Measurements from ENCODE around the gene USP17L11. TPM values are rescaled to one million over a fixed set of nuclear protein-coding genes. Genes with fewer than 3 reads are reported as not detected.
"Not testable (repeated sequence)": the region's sequence is repeated elsewhere in the genome, so short reads cannot be mapped to it uniquely, and the experiment has no call there.

USP17L11 gene
- total RNA-seq, 4 donors from 2014 or later, result not detected

GRCh38 chr4:9247953-9248680 is 32.9 kb downstream of the USP17L11 start, which contains the start of gene USP17L18:
USP17L18 (plus strand) TSS chr4:9248630; CDS start chr4:9248630, 0 bp downstream.
- 81% methylated on average over 11 of the region's 26 CpGs for WGBS
- H3K27ac ChIP-seq (replicated peaks in 1 of 4); H3K4me3 ChIP-seq; H3K27me3 ChIP-seq; intact Hi-C loops (cut with DNase I); H3K4me1 ChIP-seq; H3K36me3 ChIP-seq; H3K9me3 ChIP-seq: not testable (repeated sequence)
- peak; percentile 92 for DNase-seq (ENCODE audit: extremely low spot score)

GRCh38 chr4:9253078-9253477 is 37.9 kb downstream of the USP17L11 start, which contains the start of gene USP17L19:
USP17L19 (plus strand) TSS chr4:9253378; CDS start chr4:9253378, 0 bp downstream.
- intact Hi-C loops (cut with DNase I), result not testable (repeated sequence)

GRCh38 chr4:9257824-9258223 is 42.6 kb downstream of the USP17L11 start, which contains the start of gene USP17L20:
USP17L20 (plus strand) TSS chr4:9258124; CDS start chr4:9258124, 0 bp downstream.
- WGBS, result no CpG with 5 or more reads among the region's 15 CpGs
- H3K27ac ChIP-seq (replicated peaks in 1 of 4); H3K27me3 ChIP-seq; intact Hi-C loops (cut with DNase I); DNase-seq (ENCODE audit: extremely low spot score); H3K9me3 ChIP-seq; H3K4me3 ChIP-seq; H3K36me3 ChIP-seq; H3K4me1 ChIP-seq: not testable (repeated sequence)

More at GRCh38 chr4:9253078-9253477, 37.9 kb downstream of the USP17L11 start, which contains the start of gene USP17L19:
- DNase-seq (ENCODE audit: extremely low spot score); H3K27ac ChIP-seq (replicated peaks in 1 of 4); H3K27me3 ChIP-seq; H3K36me3 ChIP-seq; H3K4me3 ChIP-seq; H3K9me3 ChIP-seq; H3K4me1 ChIP-seq: not testable (repeated sequence)
- WGBS, result no CpG with 5 or more reads among the region's 13 CpGs

GRCh38 chr4:9262572-9262971 is 47.4 kb downstream of the USP17L11 start, which contains the start of gene USP17L21:
USP17L21 (plus strand) TSS chr4:9262872; CDS start chr4:9262872, 0 bp downstream.
- H3K4me1 ChIP-seq; H3K4me3 ChIP-seq; H3K9me3 ChIP-seq; H3K27me3 ChIP-seq; H3K36me3 ChIP-seq; DNase-seq (ENCODE audit: extremely low spot score); intact Hi-C loops (cut with DNase I); H3K27ac ChIP-seq (replicated peaks in 1 of 4): not testable (repeated sequence)
- no CpG with 5 or more reads among the region's 13 CpGs for WGBS

Other genes starting within 250 kb of the USP17L11 start
- gene FAM90A26, start 45.0 kb upstream of the USP17L11 start, total RNA-seq, result not detected
- not detected for gene USP17L10, start 4.7 kb upstream of the USP17L11 start, total RNA-seq
- gene USP17L12, start 4.7 kb downstream of the USP17L11 start, total RNA-seq, result not detected
- gene USP17L13, start 9.5 kb downstream of the USP17L11 start, total RNA-seq, result not detected
- not detected for gene USP17L15, start 19.0 kb downstream of the USP17L11 start, total RNA-seq
- not detected for gene USP17L17, start 28.5 kb downstream of the USP17L11 start, total RNA-seq
- gene USP17L18, start 33.2 kb downstream of the USP17L11 start, total RNA-seq, result not detected
- not detected for gene USP17L19, start 38.0 kb downstream of the USP17L11 start, total RNA-seq
- not detected for gene USP17L20, start 42.7 kb downstream of the USP17L11 start, total RNA-seq
- not detected for gene USP17L21, start 47.5 kb downstream of the USP17L11 start, total RNA-seq
- not detected for gene USP17L22, start 52.2 kb downstream of the USP17L11 start, total RNA-seq
- gene USP17L24, start 109.8 kb downstream of the USP17L11 start, total RNA-seq, result not detected
- gene USP17L25, start 114.5 kb downstream of the USP17L11 start, total RNA-seq, result not detected
- not detected for gene USP17L26, start 119.3 kb downstream of the USP17L11 start, total RNA-seq
- gene USP17L5, start 124.0 kb downstream of the USP17L11 start, total RNA-seq, result not detected
- gene USP17L27, start 128.7 kb downstream of the USP17L11 start, total RNA-seq, result not detected
- gene USP17L28, start 133.5 kb downstream of the USP17L11 start, total RNA-seq, result not detected
- not detected for gene USP17L29, start 138.2 kb downstream of the USP17L11 start, total RNA-seq
- not detected for gene USP17L30, start 147.7 kb downstream of the USP17L11 start, total RNA-seq
- not detected for gene DEFB131A, start 229.0 kb downstream of the USP17L11 start, total RNA-seq

All from esophagus muscularis mucosa (tissue), 4 donors.